Uterus (tissue), 2 donors: ENCODE data around the gene CHERP.

Experiments
- CTCF ChIP-seq, 4 experiments: fragments of 200-600 bp in 2 of 4; fragments of 450-650 bp in 2 of 4; sonication (generic) in 2 of 4; IDR thresholded peaks; one replicate each; pipeline ENCODE4 v1.5.1; 2016 to 2019; ENCODE audit warnings: antibody characterized with exemption in 4 of 4, mild to moderate bottlenecking in 2 of 4, moderate library complexity in 1 of 4
- POLR2A ChIP-seq, 2 donors: fragments of 450-650 bp; IDR thresholded peaks; one replicate each; pipeline ENCODE4 v1.6.1; 2016; ENCODE audit warnings: antibody characterized with exemption in 2 of 2, mild to moderate bottlenecking in 1 of 2, moderate library complexity in 1 of 2

- TF ChIP-seq CTCF (IDR thresholded peaks at IDR 0.05) (no peak), POLR2A (IDR thresholded peaks at IDR 0.05) (no peak)
Observed at GRCh38 chr19:16496613-16496983, 45.6 kb downstream of the CHERP start.
